HCT116 (cell line): ENCODE data around the gene RPL36AL. TPM values are rescaled to one million over a fixed set of nuclear protein-coding genes. Genes with fewer than 3 reads are reported as not detected.

Source experiments
- ATAC-seq: fragments of 200-7000 bp; cut with Tn5 transposase; 2 replicates; pipeline ENCODE4 v1.9.1; 2020; ENCODE audit warnings: mild to moderate bottlenecking, moderate library complexity
- BruUV-seq: library from RNA; stranded (reverse); fragments of 400-500 nt; replicated peaks from 2 replicates; lab custom pipeline; 2021; lab: Mats Ljungman, UMichigan
- CTCF ChIA-PET: fragments of 300-600 bp; sonication (Branson Sonifier 250); formaldehyde crosslinking; loops from one replicate; lab custom pipeline; 2021; ENCODE audit warnings: antibody characterized with exemption; lab: Charles Lee
- POLR2A ChIA-PET: fragments of 300-600, 350-600 bp; sonication (Branson Sonifier 250); formaldehyde crosslinking; loops from one replicate; lab custom pipeline; 2021; ENCODE audit warnings: antibody characterized with exemption; lab: Charles Lee
- RAD21 ChIA-PET, 2 experiments: fragments of 300-600 bp; sonication (Branson Sonifier 250); formaldehyde crosslinking; loops; one replicate each; lab custom pipeline; 2023; ENCODE audit warnings: low total read pairs in 2 of 2; ENCODE audit not compliant: uncharacterized antibody in 2 of 2, unreplicated experiment in 2 of 2, low non-redundant PET in 1 of 2; lab: Charles Lee
- DNase-seq: peaks from one replicate; pipeline ENCODE4 v3.0.0-alpha.2; 2010; ENCODE audit warnings: low read depth, low spot score
- H2AFZ ChIP-seq: fragments of 200-600 bp; shearing (Covaris generic), sonication (generic); 2 replicates; pipeline ENCODE4 v1.6.1; 2017; ENCODE audit warnings: low read depth, mixed run types, mixed read lengths, antibody characterized with exemption, low read length; ENCODE audit not compliant: poor library complexity, severe bottlenecking
- H3K27ac ChIP-seq: 2 replicates; pipeline ENCODE4 v1.5.1; 2012; ENCODE audit warnings: low read depth, low read length
- H3K27me3 ChIP-seq: fragments of 200-600 bp; sonication (generic); 2 replicates; pipeline ENCODE4 v1.6.1; 2016; ENCODE audit warnings: mixed run types, low read length, mixed read lengths; ENCODE audit not compliant: insufficient read depth
- H3K36me3 ChIP-seq, 2 experiments: fragments of 200-500 bp in 1 of 2; fragments of 200-600 bp in 1 of 2; sonication (Bioruptor generic) in 1 of 2; sonication (generic) in 1 of 2; 2 replicates each; pipeline versions ENCODE4 v1.5.1 to v1.6.1; 2014 to 2016; ENCODE audit warnings: low read length in 2 of 2, inconsistent platforms in 1 of 2, mixed read lengths in 1 of 2, mixed run types in 1 of 2; ENCODE audit not compliant: insufficient read depth in 2 of 2, control insufficient read depth in 1 of 2
- H3K4me1 ChIP-seq, 2 experiments: fragments of 200-600 bp in 1 of 2; sonication (generic) in 1 of 2; 2 replicates each; pipeline versions ENCODE4 v1.5.1 to v1.6.1; 2012 to 2017; ENCODE audit warnings: low read length in 2 of 2, inconsistent platforms in 1 of 2, mild to moderate bottlenecking in 1 of 2, mixed read lengths in 1 of 2, mixed run types in 1 of 2, moderate library complexity in 1 of 2; ENCODE audit not compliant: insufficient read depth in 2 of 2, control insufficient read depth in 1 of 2
- H3K4me2 ChIP-seq: fragments of 200-600 bp; sonication (generic); 2 replicates; pipeline ENCODE4 v1.6.1; 2017; ENCODE audit warnings: mixed run types, low read length, mixed read lengths
- H3K4me3 ChIP-seq, 2 experiments: fragments of 200-600 bp in 1 of 2; sonication (generic) in 1 of 2; replicated peaks in 1 of 2; 2 replicates each; pipeline ENCODE4 v1.5.1; 2011 to 2016; ENCODE audit warnings: low read length in 2 of 2, control low read depth in 1 of 2, low read depth in 1 of 2, mild to moderate bottlenecking in 1 of 2, mixed read lengths in 1 of 2, mixed run types in 1 of 2
- H3K79me2 ChIP-seq: fragments of 200-600 bp; sonication (generic); 2 replicates; pipeline ENCODE4 v1.6.1; 2017; ENCODE audit warnings: mild to moderate bottlenecking, mixed run types, low read length, moderate library complexity, mixed read lengths; ENCODE audit not compliant: insufficient read depth
- H3K9ac ChIP-seq: fragments of 200-600 bp; sonication (generic); 2 replicates; pipeline ENCODE4 v1.6.1; 2016; ENCODE audit warnings: low read length, mixed read lengths
- H3K9me2 ChIP-seq: fragments of 200-600 bp; sonication (generic), shearing (Covaris generic); 2 replicates; pipeline ENCODE4 v1.6.1; 2017; ENCODE audit warnings: mixed run types, mild to moderate bottlenecking, moderate library complexity; ENCODE audit not compliant: insufficient read depth
- H3K9me3 ChIP-seq, 2 experiments: fragments of 200-500 bp in 1 of 2; fragments of 200-600 bp in 1 of 2; sonication (Bioruptor generic) in 1 of 2; sonication (generic) in 1 of 2; 2 replicates each; pipeline ENCODE4 v1.6.1; 2014 to 2017; ENCODE audit warnings: low read length in 2 of 2, mixed read lengths in 2 of 2, inconsistent platforms in 1 of 2, low read depth in 1 of 2, mild to moderate bottlenecking in 1 of 2, mixed run types in 1 of 2, moderate library complexity in 1 of 2; ENCODE audit not compliant: control insufficient read depth in 1 of 2, insufficient read depth in 1 of 2
- H4K20me1 ChIP-seq: fragments of 200-600 bp; sonication (generic), shearing (Covaris generic); 2 replicates; pipeline ENCODE4 v1.6.1; 2017; ENCODE audit warnings: mixed run types, mild to moderate bottlenecking, moderate library complexity; ENCODE audit not compliant: insufficient read depth
- ELF1 ChIP-seq: IDR thresholded peaks from 2 replicates; pipeline ENCODE4 v1.6.1; 2012; ENCODE audit warnings: low read depth, borderline replicate concordance
- SP1 ChIP-seq: IDR thresholded peaks from 2 replicates; pipeline ENCODE4 v1.6.1; 2012; ENCODE audit warnings: low read depth
- intact Hi-C: fragments of 100-400 bp; cut with micrococcal nuclease; formaldehyde crosslinking; loops from 2 replicates; pipeline ENCODE4 v1.10.0; 2022
- total RNA-seq: library from RNA; stranded (reverse); gene quantifications from one replicate; pipeline ENCODE4 v1.2.1, GENCODE V29; 2021; ENCODE audit not compliant: unreplicated experiment
- TF ChIP-seq, protein P1 (sequence below): IDR thresholded peaks from 2 replicates; pipeline ENCODE4 v1.6.1; 2012

The RPL36AL gene
- total RNA-seq, 1 experiment from 2014 or later, result 212 TPM

GRCh38 chr14:49569281-49569680 lies 51.1 kb downstream of the RPL36AL start:
- Histone ChIP-seq H3K36me3 (peaks cover 7 to 12% of the 10 kb centered on the region in 2 experiments; a peak in 2 of 4 replicates), H3K27ac (no peak overlapping the region), H3K79me2 (no peaks in the 10 kb centered on the region), H3K9me2 (no peaks in the 10 kb centered on the region), H3K4me2 (no peak overlapping the region), H3K4me1 (no peaks in the 10 kb centered on the region), H2AFZ (no peak overlapping the region), H4K20me1 (no peaks in the 10 kb centered on the region), H3K9me3 (no peaks in the 10 kb centered on the region)
- no peak for DNase-seq
- ATAC-seq, result no peak
- intact Hi-C loops, result no loop called here
- ChIA-PET CTCF (no interaction called here), RAD21 (no interaction called here)
- no TSS peak for BruUV-seq
- TF ChIP-seq, protein P1, sequence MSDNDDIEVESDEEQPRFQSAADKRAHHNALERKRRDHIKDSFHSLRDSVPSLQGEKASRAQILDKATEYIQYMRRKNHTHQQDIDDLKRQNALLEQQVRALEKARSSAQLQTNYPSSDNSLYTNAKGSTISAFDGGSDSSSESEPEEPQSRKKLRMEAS, result no peak
- no peak for TF ChIP-seq SP1
- TF ChIP-seq ELF1, result no peak
- TF ChIP-seq, all 23 proteins: peak for 0
- Histone ChIP-seq H3K9ac (no peak overlapping the region), H3K27me3 (no peaks in the 10 kb centered on the region), H3K4me3 (no peak overlapping the region)
- POLR2A ChIA-PET, result no interaction called here

Other genes with a start within 250 kb of the RPL36AL start
- gene RPS29, start 34.2 kb downstream of the RPL36AL start, total RNA-seq, result 1,825 TPM
- gene LRR1, start 21.7 kb downstream of the RPL36AL start, total RNA-seq, result 34.6 TPM
- gene MGAT2, start 173 bp upstream of the RPL36AL start, total RNA-seq, result 22.9 TPM
- 13.7 TPM for gene DNAAF2, start 14.6 kb upstream of the RPL36AL start, total RNA-seq
- 24.5 TPM for gene POLE2, start 67.6 kb upstream of the RPL36AL start, total RNA-seq
- 0.98 TPM for gene KLHDC1, start 72.5 kb upstream of the RPL36AL start, total RNA-seq
- 26.4 TPM for gene KLHDC2, start 147.5 kb upstream of the RPL36AL start, total RNA-seq
- 57.7 TPM for gene NEMF, start 232.2 kb upstream of the RPL36AL start, total RNA-seq